Left lobe of liver (tissue), 2 donors: ENCODE data around the gene FAAH. TPM values are rescaled to one million over a fixed set of nuclear protein-coding genes. Genes with fewer than 3 reads are reported as not detected.
A peak's percentile ranks its signal among the peaks of the same experiment; 100 is the strongest.
"Not testable (repeated sequence)": the region's sequence is repeated elsewhere in the genome, so short reads cannot be mapped to it uniquely, and the experiment has no call there.

ENCODE experiments used
- ATAC-seq: fragments of 200-7000 bp; cut with Tn5 transposase; one replicate; pipeline ENCODE4 v1.9.1; 2020; ENCODE audit warnings: mild to moderate bottlenecking, moderate library complexity
- DNase-seq: peaks from one replicate; pipeline ENCODE4 v3.0.0-alpha.2; 2020; ENCODE audit warnings: low spot score
- total RNA-seq: library from RNA; stranded (reverse); gene quantifications from one replicate; pipeline ENCODE4 v1.2.1, GENCODE V29; 2021
- donor health status: DM: no; HTN: no; CAD: no; lungs with moderate emphysema.
- donor health status: DM: no; HTN: yes; CAD: no.

The FAAH gene
- total RNA-seq: 38.9 TPM

- DNase-seq (peak; percentile 87), ATAC-seq (peak; percentile 89)
Observed at GRCh38 chr1:46394108-46394871, at the start of gene FAAH. Gene FAAH (plus strand): TSS chr1:46394317. CDS start chr1:46394349, 32 bp downstream.

GRCh38 chr1:46344481-46344880 is 49.6 kb upstream of the FAAH start:
- DNase-seq: no peak
- no peak for ATAC-seq

- no peak for DNase-seq
- ATAC-seq: no peak
Observed at GRCh38 chr1:46345281-46345680, 48.8 kb upstream of the FAAH start.

GRCh38 chr1:46352363-46352762 is 41.8 kb upstream of the FAAH start:
- DNase-seq (no peak), ATAC-seq (no peak)

GRCh38 chr1:46355920-46356319 is 38.2 kb upstream of the FAAH start:
- not testable (repeated sequence) for DNase-seq, ATAC-seq

GRCh38 chr1:46362158-46362557 is 32.0 kb upstream of the FAAH start:
- no peak for DNase-seq
- no peak for ATAC-seq

- DNase-seq: no peak
- no peak for ATAC-seq
Observed at GRCh38 chr1:46363121-46363520, 31.0 kb upstream of the FAAH start.

- no peak for DNase-seq
- no peak for ATAC-seq
Observed at GRCh38 chr1:46364612-46365011, 29.5 kb upstream of the FAAH start.

GRCh38 chr1:46365796-46366195 is 28.3 kb upstream of the FAAH start:
- not testable (repeated sequence) for ATAC-seq, DNase-seq

- ATAC-seq (no peak), DNase-seq (no peak)
Observed at GRCh38 chr1:46367072-46367471, 27.0 kb upstream of the FAAH start.

- not testable (repeated sequence) for ATAC-seq, DNase-seq
Observed at GRCh38 chr1:46367701-46368100, 26.4 kb upstream of the FAAH start.

GRCh38 chr1:46368791-46369190 is 25.3 kb upstream of the FAAH start:
- no peak for ATAC-seq
- no peak for DNase-seq

- ATAC-seq (no peak), DNase-seq (no peak)
Observed at GRCh38 chr1:46369542-46370213, 24.4 kb upstream of the FAAH start.

- DNase-seq (no peak), ATAC-seq (peak; percentile 28)
Observed at GRCh38 chr1:46370214-46370633, 23.9 kb upstream of the FAAH start.

- ATAC-seq: no peak
- DNase-seq: no peak
Observed at GRCh38 chr1:46372431-46372830, 21.7 kb upstream of the FAAH start.

GRCh38 chr1:46379996-46380395 is 14.1 kb upstream of the FAAH start:
- no peak for DNase-seq
- ATAC-seq: no peak

- DNase-seq: no peak
- ATAC-seq: no peak
Observed at GRCh38 chr1:46380508-46380907, 13.6 kb upstream of the FAAH start.

- DNase-seq: no peak
- ATAC-seq: no peak
Observed at GRCh38 chr1:46393510-46393909, 607 bp upstream of the FAAH start.

GRCh38 chr1:46394872-46395465 is 852 bp downstream of the FAAH start:
- DNase-seq: peak; percentile 57
- ATAC-seq: peak; percentile 58

- no peak for ATAC-seq
- DNase-seq: no peak
Observed at GRCh38 chr1:46396441-46397398, 2.6 kb downstream of the FAAH start.

GRCh38 chr1:46399307-46399706 is 5.2 kb downstream of the FAAH start:
- DNase-seq: no peak
- no peak for ATAC-seq
